ENCODE measurements around the gene SNTB2. TPM values are rescaled to one million over a fixed set of nuclear protein-coding genes. Genes with fewer than 3 reads are reported as not detected.
A peak's percentile ranks its signal among the peaks of the same experiment; 100 is the strongest.

Gene SNTB2
- total and polyA plus RNA-seq, 2 of the 4 experiments (the other 2 are of a cell fraction), result 23.5 to 47.5 TPM

DNA sequence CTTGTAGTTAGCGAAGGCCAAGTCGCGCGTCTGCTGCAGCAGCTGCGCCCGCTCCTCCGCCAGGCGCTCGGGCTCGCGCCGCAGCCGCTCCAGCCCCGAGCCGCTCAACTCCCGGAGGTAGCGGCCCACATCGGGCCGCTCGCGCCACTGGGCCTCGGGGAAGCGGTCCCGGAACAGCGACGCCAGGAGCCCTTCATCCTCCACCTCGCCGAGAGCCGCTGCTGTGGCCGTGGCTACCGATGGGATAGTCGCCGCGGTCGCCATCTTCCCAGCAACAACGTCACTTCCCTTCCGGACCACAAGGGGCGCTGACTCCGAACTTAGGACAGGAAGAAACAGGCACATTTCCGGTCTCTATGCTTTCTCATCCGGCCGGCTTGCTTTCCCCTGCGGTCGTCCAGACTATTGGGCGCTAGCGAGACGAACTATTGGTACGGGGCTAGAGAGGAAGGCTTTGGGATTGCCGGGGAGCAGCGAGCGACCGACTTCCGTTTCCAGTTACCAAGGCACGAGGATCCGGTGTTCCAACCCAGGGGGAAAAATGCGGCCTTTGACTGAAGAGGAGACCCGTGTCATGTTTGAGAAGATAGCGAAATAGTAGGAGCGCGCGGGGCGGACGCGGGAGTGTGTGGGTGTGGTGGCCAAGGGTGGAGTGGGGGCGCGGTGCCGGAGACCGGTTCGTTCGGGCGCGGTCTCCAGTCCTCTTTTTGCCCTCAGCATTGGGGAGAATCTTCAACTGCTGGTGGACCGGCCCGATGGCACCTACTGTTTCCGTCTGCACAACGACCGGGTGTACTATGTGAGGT is 152.5 kb downstream of the SNTB2 start, which contains the start of the genes COG8 and NIP7 (continued):
- TF ChIP-seq, protein P1, sequence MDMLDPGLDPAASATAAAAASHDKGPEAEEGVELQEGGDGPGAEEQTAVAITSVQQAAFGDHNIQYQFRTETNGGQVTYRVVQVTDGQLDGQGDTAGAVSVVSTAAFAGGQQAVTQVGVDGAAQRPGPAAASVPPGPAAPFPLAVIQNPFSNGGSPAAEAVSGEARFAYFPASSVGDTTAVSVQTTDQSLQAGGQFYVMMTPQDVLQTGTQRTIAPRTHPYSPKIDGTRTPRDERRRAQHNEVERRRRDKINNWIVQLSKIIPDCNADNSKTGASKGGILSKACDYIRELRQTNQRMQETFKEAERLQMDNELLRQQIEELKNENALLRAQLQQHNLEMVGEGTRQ (IDR thresholded peaks at IDR 0.05; ENCODE audit: low read depth, low read length), result peak; percentile 7; the same call in 1 of the 2 replicates
- no peak for TF ChIP-seq FOS (IDR thresholded peaks at IDR 0.05; ENCODE audit: low read depth, low read length)

GRCh38 chr16:69340095-69340644 is 153.2 kb downstream of the SNTB2 start:
- H3K56ac ChIP-seq (ENCODE audit: extremely low read depth, insufficient read depth, low read length), result peak overlapping the region; percentile 63
- H4K20me1 ChIP-seq (ENCODE audit: insufficient read depth, low read length), result no peaks in the 10 kb centered on the region
- H4K91ac ChIP-seq (ENCODE audit: insufficient read depth, low read depth, low read length), result peak overlapping the region; percentile 72

More at GRCh38 chr16:69340095-69340644, 153.2 kb downstream of the SNTB2 start:
- peaks cover 25 to 52% of the 10 kb centered on the region in 2 experiments for H3K79me1 ChIP-seq (ENCODE audit: low read depth in 1 of 2, low read length in 2 of 2)
- no peak overlapping the region for H3K18ac ChIP-seq (ENCODE audit: low read depth, low read length)
- peak overlapping the region; percentile 70 to 84 for H4K8ac ChIP-seq (ENCODE audit: low read depth in 2 of 2, low read length in 2 of 2)
- H2AK5ac ChIP-seq (ENCODE audit: low read depth, low read length), result peak overlapping the region; percentile 84
- in situ Hi-C loops (cut with MboI; ENCODE audit: low sequenced_read_pairs), result no loop called here
- POLR2A ChIA-PET (ENCODE audit: unreplicated experiment), result no interaction called here
- TF ChIP-seq SMC3 (IDR thresholded peaks at IDR 0.05; ENCODE audit: low read depth, low read length), result no peak
- H3K4me2 ChIP-seq (ENCODE audit: low read depth, low read length), result peak overlapping the region; percentile 95
- no peak overlapping the region for H2BK15ac ChIP-seq (ENCODE audit: low read depth, low read length)
- H2BK5ac ChIP-seq (ENCODE audit: low read depth, low read length, poor library complexity, severe bottlenecking), result peak overlapping the region; percentile 20
- no peaks in the 10 kb centered on the region for H3K27me3 ChIP-seq (ENCODE audit: control insufficient read depth, insufficient read depth, low read length)
- H2AK9ac ChIP-seq (replicated peaks; ENCODE audit: low read depth, low read length, poor library complexity), result peak overlapping the region; percentile 97
- peak overlapping the region; percentile 65 for H3K27ac ChIP-seq (ENCODE audit: insufficient read depth, low read length)
- DNase-seq (peak; percentile 24), ATAC-seq (ENCODE audit: low read depth) (no peak)
- TSS peak; percentile 55 for BruUV-seq (replicated peaks)
- dilution Hi-C loops (cut with HindIII; ENCODE audit: low sequenced_read_pairs, unreplicated experiment), result no loop called here
- CTCF ChIA-PET, result no interaction called here
- H2BK20ac ChIP-seq (ENCODE audit: low read depth, low read length), result no peak overlapping the region
- peak overlapping the region; percentile 91 for H3K23ac ChIP-seq (ENCODE audit: low read depth, low read length)
- peak overlapping the region; percentile 78 for H3K9ac ChIP-seq (ENCODE audit: low read depth, low read length)
- WGBS, 2 experiments (ENCODE audit: extremely low coverage in 2 of 2, insufficient read length in 1 of 2), result 3% methylated on average over 5 of the region's 16 CpGs; no CpG with 5 or more reads in 1 of the 2 experiments
- peaks cover 19% of the 10 kb centered on the region for H3K36me3 ChIP-seq (ENCODE audit: control insufficient read depth, insufficient read depth, low read length)
- H2AFZ ChIP-seq (replicated peaks; ENCODE audit: low read length, poor library complexity), result peak overlapping the region; percentile 98
- intact Hi-C loops (cut with micrococcal nuclease), result no loop called here
- peak overlapping the region; percentile 69 for H3K4me3 ChIP-seq (ENCODE audit: insufficient read depth, low read depth, low read length)
- no peaks in the 10 kb centered on the region for H3K9me1 ChIP-seq (ENCODE audit: insufficient read depth, low read length)
- no peaks in the 10 kb centered on the region for H3K9me3 ChIP-seq (ENCODE audit: control insufficient read depth, insufficient read depth, low read length)
- peak overlapping the region; percentile 90 for H3K4ac ChIP-seq (ENCODE audit: low read depth, low read length)
- peaks cover 4% of the 10 kb centered on the region for H3K4me1 ChIP-seq (ENCODE audit: control insufficient read depth, insufficient read depth, low read length)
- H4K5ac ChIP-seq (ENCODE audit: low read depth, low read length), result peak overlapping the region; percentile 32; the same call in 1 of the 2 replicates
- H2BK120ac ChIP-seq (ENCODE audit: low read depth, low read length), result no peak overlapping the region
- peak overlapping the region; percentile 77 for H3K14ac ChIP-seq (replicated peaks; ENCODE audit: low read depth, low read length)

Measured in IMR-90 (cell line).